NB4 (cell line): ENCODE measurements around the gene RAB5B.
"Not testable (repeated sequence)": the region's sequence is repeated elsewhere in the genome, so short reads cannot be mapped to it uniquely, and the experiment has no call there.

Experiments used
- MAX ChIP-seq: IDR thresholded peaks from 2 replicates; pipeline ENCODE4 v1.6.1; 2011; ENCODE audit warnings: low read depth, low read length
- MYC ChIP-seq: IDR thresholded peaks from 2 replicates; pipeline ENCODE4 v1.6.1; 2011; ENCODE audit warnings: low read depth, low read length
- POLR2A ChIP-seq: IDR thresholded peaks from 2 replicates; pipeline ENCODE4 v1.6.1; 2011; ENCODE audit warnings: mild to moderate bottlenecking; ENCODE audit not compliant: insufficient read length; ENCODE audit errors: extremely low read depth
- TF ChIP-seq, protein P1 (sequence below): IDR thresholded peaks from one replicate; pipeline ENCODE4 v1.5.1; 2012; ENCODE audit warnings: low read depth, low read length

DNA sequence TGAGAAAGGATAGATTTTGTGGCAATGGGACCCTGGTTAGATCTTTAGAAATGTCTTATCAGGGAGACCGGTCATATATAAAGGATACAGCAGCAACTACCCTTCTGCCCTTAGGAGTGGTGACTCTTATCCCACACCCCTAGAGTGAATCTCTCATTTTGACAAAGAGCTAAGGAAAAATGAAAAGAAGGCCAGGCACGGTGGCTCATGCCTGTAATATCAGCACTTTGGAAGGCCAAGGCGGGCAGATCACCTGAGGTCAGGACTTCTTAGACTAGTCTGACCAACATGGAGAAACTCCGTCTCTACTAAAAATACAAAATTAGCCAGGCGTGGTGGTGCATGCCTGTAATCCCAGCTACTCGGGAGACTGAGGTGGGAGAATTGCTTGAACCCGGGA lies 12.1 kb downstream of the RAB5B start:
- TF ChIP-seq, protein P1, sequence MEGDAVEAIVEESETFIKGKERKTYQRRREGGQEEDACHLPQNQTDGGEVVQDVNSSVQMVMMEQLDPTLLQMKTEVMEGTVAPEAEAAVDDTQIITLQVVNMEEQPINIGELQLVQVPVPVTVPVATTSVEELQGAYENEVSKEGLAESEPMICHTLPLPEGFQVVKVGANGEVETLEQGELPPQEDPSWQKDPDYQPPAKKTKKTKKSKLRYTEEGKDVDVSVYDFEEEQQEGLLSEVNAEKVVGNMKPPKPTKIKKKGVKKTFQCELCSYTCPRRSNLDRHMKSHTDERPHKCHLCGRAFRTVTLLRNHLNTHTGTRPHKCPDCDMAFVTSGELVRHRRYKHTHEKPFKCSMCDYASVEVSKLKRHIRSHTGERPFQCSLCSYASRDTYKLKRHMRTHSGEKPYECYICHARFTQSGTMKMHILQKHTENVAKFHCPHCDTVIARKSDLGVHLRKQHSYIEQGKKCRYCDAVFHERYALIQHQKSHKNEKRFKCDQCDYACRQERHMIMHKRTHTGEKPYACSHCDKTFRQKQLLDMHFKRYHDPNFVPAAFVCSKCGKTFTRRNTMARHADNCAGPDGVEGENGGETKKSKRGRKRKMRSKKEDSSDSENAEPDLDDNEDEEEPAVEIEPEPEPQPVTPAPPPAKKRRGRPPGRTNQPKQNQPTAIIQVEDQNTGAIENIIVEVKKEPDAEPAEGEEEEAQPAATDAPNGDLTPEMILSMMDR: not testable (repeated sequence)
- TF ChIP-seq POLR2A, MAX, MYC: not testable (repeated sequence)
